GM23338 (cell line): ENCODE data around the gene ACTBL2.

Experiments used
- CREB1 ChIP-seq: fragments of 250-450 bp; sonication (Bioruptor Pico); IDR thresholded peaks from 2 replicates; pipeline ENCODE4 v1.5.0; 2020; ENCODE audit warnings: low read depth, mild to moderate bottlenecking, moderate library complexity
- EZH2 ChIP-seq: fragments of 200-600 bp; sonication (generic); IDR thresholded peaks from one replicate; pipeline ENCODE4 v1.8.0; 2017; ENCODE audit warnings: antibody characterized with exemption, mild to moderate bottlenecking, low read depth; ENCODE audit not compliant: unreplicated experiment
- EZH2phosphoT487 ChIP-seq: fragments of 200-600 bp; sonication (generic); IDR thresholded peaks from one replicate; pipeline ENCODE4 v1.8.1; 2018; ENCODE audit warnings: antibody characterized with exemption; ENCODE audit not compliant: unreplicated experiment
- POLR2AphosphoS5 ChIP-seq: IDR thresholded peaks from 2 replicates; pipeline ENCODE4 v1.6.1; 2016; ENCODE audit warnings: antibody characterized with exemption, low read depth
- STAT1 ChIP-seq: IDR thresholded peaks from one replicate; pipeline ENCODE4 v1.6.1; 2016; ENCODE audit warnings: antibody characterized with exemption; ENCODE audit not compliant: unreplicated experiment
- ZNF331 ChIP-seq: fragments of 250-450 bp; sonication (Bioruptor Pico); IDR thresholded peaks from 2 replicates; pipeline ENCODE4 v1.5.0; 2020; ENCODE audit warnings: low read depth, mild to moderate bottlenecking, moderate library complexity
- TF ChIP-seq, protein P1 (sequence below), 2 experiments: fragments of 200-600 bp in 1 of 2; sonication (generic) in 1 of 2; conservative IDR thresholded peaks; 2 replicates each; pipeline versions ENCODE4 v1.5.1 to v1.6.1; 2016 to 2017; ENCODE audit warnings: antibody characterized with exemption in 2 of 2, low read depth in 2 of 2, mild to moderate bottlenecking in 2 of 2, moderate library complexity in 1 of 2
- TF ChIP-seq, protein P2 (sequence below): IDR thresholded peaks from one replicate; pipeline ENCODE4 v1.6.1; 2018; ENCODE audit warnings: antibody characterized with exemption; ENCODE audit not compliant: unreplicated experiment
- TF ChIP-seq, protein P3 (sequence below): IDR thresholded peaks from 2 replicates; pipeline ENCODE4 v1.6.1; 2016; ENCODE audit warnings: antibody characterized with exemption

DNA sequence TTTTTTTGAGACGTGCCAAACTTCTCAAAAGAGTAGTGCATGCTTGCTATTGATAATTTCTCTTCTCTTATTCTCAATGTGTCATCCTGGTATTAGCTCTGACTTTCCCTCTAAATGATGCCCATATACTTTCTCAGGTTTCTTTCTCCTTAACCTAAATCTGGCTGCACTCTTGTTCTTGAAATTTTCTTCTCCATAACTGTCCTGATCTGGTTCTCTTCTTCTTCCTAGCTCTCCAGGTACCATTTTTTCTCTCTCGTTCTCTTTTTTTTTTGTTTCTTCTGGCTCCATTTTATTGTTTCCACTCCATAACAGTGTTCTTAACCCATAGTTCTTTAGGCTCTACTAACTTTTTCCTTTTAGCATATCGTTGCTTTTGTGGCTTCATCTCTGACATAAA, 47.9 kb downstream of the ACTBL2 start:
- TF ChIP-seq, protein P1, sequence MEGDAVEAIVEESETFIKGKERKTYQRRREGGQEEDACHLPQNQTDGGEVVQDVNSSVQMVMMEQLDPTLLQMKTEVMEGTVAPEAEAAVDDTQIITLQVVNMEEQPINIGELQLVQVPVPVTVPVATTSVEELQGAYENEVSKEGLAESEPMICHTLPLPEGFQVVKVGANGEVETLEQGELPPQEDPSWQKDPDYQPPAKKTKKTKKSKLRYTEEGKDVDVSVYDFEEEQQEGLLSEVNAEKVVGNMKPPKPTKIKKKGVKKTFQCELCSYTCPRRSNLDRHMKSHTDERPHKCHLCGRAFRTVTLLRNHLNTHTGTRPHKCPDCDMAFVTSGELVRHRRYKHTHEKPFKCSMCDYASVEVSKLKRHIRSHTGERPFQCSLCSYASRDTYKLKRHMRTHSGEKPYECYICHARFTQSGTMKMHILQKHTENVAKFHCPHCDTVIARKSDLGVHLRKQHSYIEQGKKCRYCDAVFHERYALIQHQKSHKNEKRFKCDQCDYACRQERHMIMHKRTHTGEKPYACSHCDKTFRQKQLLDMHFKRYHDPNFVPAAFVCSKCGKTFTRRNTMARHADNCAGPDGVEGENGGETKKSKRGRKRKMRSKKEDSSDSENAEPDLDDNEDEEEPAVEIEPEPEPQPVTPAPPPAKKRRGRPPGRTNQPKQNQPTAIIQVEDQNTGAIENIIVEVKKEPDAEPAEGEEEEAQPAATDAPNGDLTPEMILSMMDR (conservative IDR thresholded peaks at IDR 0.05; ENCODE audit: low read depth in 2 of 2): no peak
- TF ChIP-seq, protein P2, sequence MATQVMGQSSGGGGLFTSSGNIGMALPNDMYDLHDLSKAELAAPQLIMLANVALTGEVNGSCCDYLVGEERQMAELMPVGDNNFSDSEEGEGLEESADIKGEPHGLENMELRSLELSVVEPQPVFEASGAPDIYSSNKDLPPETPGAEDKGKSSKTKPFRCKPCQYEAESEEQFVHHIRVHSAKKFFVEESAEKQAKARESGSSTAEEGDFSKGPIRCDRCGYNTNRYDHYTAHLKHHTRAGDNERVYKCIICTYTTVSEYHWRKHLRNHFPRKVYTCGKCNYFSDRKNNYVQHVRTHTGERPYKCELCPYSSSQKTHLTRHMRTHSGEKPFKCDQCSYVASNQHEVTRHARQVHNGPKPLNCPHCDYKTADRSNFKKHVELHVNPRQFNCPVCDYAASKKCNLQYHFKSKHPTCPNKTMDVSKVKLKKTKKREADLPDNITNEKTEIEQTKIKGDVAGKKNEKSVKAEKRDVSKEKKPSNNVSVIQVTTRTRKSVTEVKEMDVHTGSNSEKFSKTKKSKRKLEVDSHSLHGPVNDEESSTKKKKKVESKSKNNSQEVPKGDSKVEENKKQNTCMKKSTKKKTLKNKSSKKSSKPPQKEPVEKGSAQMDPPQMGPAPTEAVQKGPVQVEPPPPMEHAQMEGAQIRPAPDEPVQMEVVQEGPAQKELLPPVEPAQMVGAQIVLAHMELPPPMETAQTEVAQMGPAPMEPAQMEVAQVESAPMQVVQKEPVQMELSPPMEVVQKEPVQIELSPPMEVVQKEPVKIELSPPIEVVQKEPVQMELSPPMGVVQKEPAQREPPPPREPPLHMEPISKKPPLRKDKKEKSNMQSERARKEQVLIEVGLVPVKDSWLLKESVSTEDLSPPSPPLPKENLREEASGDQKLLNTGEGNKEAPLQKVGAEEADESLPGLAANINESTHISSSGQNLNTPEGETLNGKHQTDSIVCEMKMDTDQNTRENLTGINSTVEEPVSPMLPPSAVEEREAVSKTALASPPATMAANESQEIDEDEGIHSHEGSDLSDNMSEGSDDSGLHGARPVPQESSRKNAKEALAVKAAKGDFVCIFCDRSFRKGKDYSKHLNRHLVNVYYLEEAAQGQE: no peak
- no peak for TF ChIP-seq ZNF331
- no peak for TF ChIP-seq CREB1 (CRISPR knock-in tag)
- no peak for TF ChIP-seq POLR2AphosphoS5
- TF ChIP-seq EZH2: no peak
- TF ChIP-seq STAT1: no peak
- no peak for TF ChIP-seq EZH2phosphoT487
- TF ChIP-seq, protein P3, sequence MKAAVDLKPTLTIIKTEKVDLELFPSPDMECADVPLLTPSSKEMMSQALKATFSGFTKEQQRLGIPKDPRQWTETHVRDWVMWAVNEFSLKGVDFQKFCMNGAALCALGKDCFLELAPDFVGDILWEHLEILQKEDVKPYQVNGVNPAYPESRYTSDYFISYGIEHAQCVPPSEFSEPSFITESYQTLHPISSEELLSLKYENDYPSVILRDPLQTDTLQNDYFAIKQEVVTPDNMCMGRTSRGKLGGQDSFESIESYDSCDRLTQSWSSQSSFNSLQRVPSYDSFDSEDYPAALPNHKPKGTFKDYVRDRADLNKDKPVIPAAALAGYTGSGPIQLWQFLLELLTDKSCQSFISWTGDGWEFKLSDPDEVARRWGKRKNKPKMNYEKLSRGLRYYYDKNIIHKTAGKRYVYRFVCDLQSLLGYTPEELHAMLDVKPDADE: no peak
